Measurements from ENCODE around the gene ATL2.

DNA sequence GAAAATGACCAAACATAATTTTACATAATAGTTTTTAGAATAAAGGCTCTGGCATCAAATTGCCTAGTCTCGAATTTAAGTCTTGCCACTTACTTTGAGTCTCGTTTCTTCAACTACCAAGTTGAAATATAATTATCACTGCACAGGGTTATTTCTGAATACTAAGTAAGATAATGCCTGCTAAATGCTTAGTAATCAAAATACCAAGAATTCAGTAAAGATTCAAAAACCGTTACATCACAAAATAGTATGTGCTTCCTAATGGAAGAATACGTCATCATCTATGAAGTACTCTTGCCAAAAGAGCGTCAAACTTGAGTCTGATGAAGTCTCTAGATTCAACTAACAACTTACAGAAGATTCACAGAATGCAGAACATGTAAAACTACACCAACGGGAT, 40.5 kb downstream of the ATL2 start:
- TF ChIP-seq, protein P1, sequence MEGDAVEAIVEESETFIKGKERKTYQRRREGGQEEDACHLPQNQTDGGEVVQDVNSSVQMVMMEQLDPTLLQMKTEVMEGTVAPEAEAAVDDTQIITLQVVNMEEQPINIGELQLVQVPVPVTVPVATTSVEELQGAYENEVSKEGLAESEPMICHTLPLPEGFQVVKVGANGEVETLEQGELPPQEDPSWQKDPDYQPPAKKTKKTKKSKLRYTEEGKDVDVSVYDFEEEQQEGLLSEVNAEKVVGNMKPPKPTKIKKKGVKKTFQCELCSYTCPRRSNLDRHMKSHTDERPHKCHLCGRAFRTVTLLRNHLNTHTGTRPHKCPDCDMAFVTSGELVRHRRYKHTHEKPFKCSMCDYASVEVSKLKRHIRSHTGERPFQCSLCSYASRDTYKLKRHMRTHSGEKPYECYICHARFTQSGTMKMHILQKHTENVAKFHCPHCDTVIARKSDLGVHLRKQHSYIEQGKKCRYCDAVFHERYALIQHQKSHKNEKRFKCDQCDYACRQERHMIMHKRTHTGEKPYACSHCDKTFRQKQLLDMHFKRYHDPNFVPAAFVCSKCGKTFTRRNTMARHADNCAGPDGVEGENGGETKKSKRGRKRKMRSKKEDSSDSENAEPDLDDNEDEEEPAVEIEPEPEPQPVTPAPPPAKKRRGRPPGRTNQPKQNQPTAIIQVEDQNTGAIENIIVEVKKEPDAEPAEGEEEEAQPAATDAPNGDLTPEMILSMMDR (conservative IDR thresholded peaks at IDR 0.05; ENCODE audit: low read length), result no peak
- no peak for TF ChIP-seq EZH2phosphoT487 (IDR thresholded peaks at IDR 0.05; ENCODE audit: borderline replicate concordance)
